ENCODE measurements around the gene PI4KA.
A peak's percentile ranks its signal among the peaks of the same experiment; 100 is the strongest.

- TF ChIP-seq CTCF (conservative IDR thresholded peaks at IDR 0.05; ENCODE audit: low read depth, low read length) = peak; percentile 84
- TF ChIP-seq EZH2 (IDR thresholded peaks at IDR 0.05; ENCODE audit: borderline replicate concordance, low read depth, low read length, poor library complexity, severe bottlenecking) = no peak
These were observed 74.5 kb downstream of the PI4KA start for GRCh38 chr22:20783844-20784723.
